H9 (cell line): ENCODE measurements around the gene ITPR3. TPM values are rescaled to one million over a fixed set of nuclear protein-coding genes. Genes with fewer than 3 reads are reported as not detected.
A peak's percentile ranks its signal among the peaks of the same experiment; 100 is the strongest.

ENCODE experiments used
- DNase-seq: peaks from one replicate; pipeline ENCODE4 v3.0.0-alpha.2; 2017
- H2AFZ ChIP-seq: one replicate; pipeline ENCODE4 v1.6.1; 2013; ENCODE audit warnings: mild to moderate bottlenecking, low read length, control low read depth, moderate library complexity
- H2AK5ac ChIP-seq: 2 replicates; pipeline ENCODE4 v1.6.1; 2013; ENCODE audit warnings: low read length, control low read depth, mixed read lengths; ENCODE audit not compliant: insufficient read length
- H2BK120ac ChIP-seq: one replicate; pipeline ENCODE4 v1.6.1; 2013; ENCODE audit warnings: low read depth, mild to moderate bottlenecking, low read length, control low read depth, inconsistent platforms; ENCODE audit not compliant: poor library complexity, severe bottlenecking
- H2BK12ac ChIP-seq: 2 replicates; pipeline ENCODE4 v1.6.1; 2013; ENCODE audit warnings: low read length, control low read depth, mixed read lengths, low read depth; ENCODE audit not compliant: insufficient read length
- H2BK15ac ChIP-seq: 2 replicates; pipeline ENCODE4 v1.6.1; 2013; ENCODE audit warnings: low read depth, low read length, control low read depth
- H2BK20ac ChIP-seq: one replicate; pipeline ENCODE4 v1.6.1; 2013; ENCODE audit warnings: low read depth, mild to moderate bottlenecking, low read length, control low read depth, inconsistent platforms; ENCODE audit not compliant: poor library complexity, severe bottlenecking
- H2BK5ac ChIP-seq: 2 replicates; pipeline ENCODE4 v1.6.1; 2013; ENCODE audit warnings: low read length, control low read depth, mixed read lengths; ENCODE audit not compliant: insufficient read length
- H3K14ac ChIP-seq: 2 replicates; pipeline ENCODE4 v1.6.1; 2013; ENCODE audit warnings: low read length, control low read depth; ENCODE audit not compliant: insufficient read depth
- H3K18ac ChIP-seq: 2 replicates; pipeline ENCODE4 v1.6.1; 2013; ENCODE audit warnings: low read depth, mild to moderate bottlenecking, mixed read lengths, low read length, control low read depth; ENCODE audit not compliant: insufficient read length
- H3K23ac ChIP-seq: 2 replicates; pipeline ENCODE4 v1.6.1; 2013; ENCODE audit warnings: low read length, control low read depth, mixed read lengths, low read depth; ENCODE audit not compliant: insufficient read length
- H3K23me2 ChIP-seq: 2 replicates; pipeline ENCODE4 v1.6.1; 2013; ENCODE audit warnings: low read depth, mild to moderate bottlenecking, mixed read lengths, low read length, control low read depth; ENCODE audit not compliant: insufficient read length, poor library complexity, severe bottlenecking
- H3K27ac ChIP-seq: 2 replicates; pipeline ENCODE4 v1.5.1; 2013; ENCODE audit warnings: low read length, control low read depth, mixed read lengths, low read depth; ENCODE audit not compliant: insufficient read length
- H3K27me3 ChIP-seq: 2 replicates; pipeline ENCODE4 v1.6.1; 2013; ENCODE audit warnings: low read length, control low read depth, inconsistent platforms; ENCODE audit not compliant: insufficient read depth
- H3K4ac ChIP-seq: 2 replicates; pipeline ENCODE4 v1.6.1; 2013; ENCODE audit warnings: low read depth, mild to moderate bottlenecking, control low read depth, inconsistent platforms, low read length, moderate library complexity
- H3K4me1 ChIP-seq: 2 replicates; pipeline ENCODE4 v1.6.1; 2013; ENCODE audit warnings: low read length, control low read depth, inconsistent platforms; ENCODE audit not compliant: insufficient read depth
- H3K4me2 ChIP-seq: 2 replicates; pipeline ENCODE4 v1.6.1; 2013; ENCODE audit warnings: low read length, control low read depth, mixed read lengths; ENCODE audit not compliant: insufficient read length, insufficient read depth
- H3K56ac ChIP-seq: 2 replicates; pipeline ENCODE4 v1.6.1; 2013; ENCODE audit warnings: low read depth, mild to moderate bottlenecking, mixed read lengths, low read length, control low read depth; ENCODE audit not compliant: insufficient read length
- H3K79me1 ChIP-seq: 2 replicates; pipeline ENCODE4 v1.6.1; 2013; ENCODE audit warnings: low read depth, mild to moderate bottlenecking, moderate library complexity, low read length, control low read depth, inconsistent platforms; ENCODE audit not compliant: insufficient read depth, poor library complexity, severe bottlenecking
- H3K79me2 ChIP-seq: 2 replicates; pipeline ENCODE4 v1.6.1; 2013; ENCODE audit warnings: low read length, control low read depth, inconsistent platforms; ENCODE audit not compliant: insufficient read depth
- H3K9ac ChIP-seq: 2 replicates; pipeline ENCODE4 v1.6.1; 2013; ENCODE audit warnings: low read length, control low read depth, mixed read lengths; ENCODE audit not compliant: insufficient read length; ENCODE audit errors: extremely low read depth
- H3K9me3 ChIP-seq: one replicate; pipeline ENCODE4 v1.6.1; 2013; ENCODE audit warnings: low read depth, low read length, inconsistent platforms; ENCODE audit not compliant: control insufficient read depth
- H3T11ph ChIP-seq: one replicate; pipeline ENCODE4 v1.6.1; 2013; ENCODE audit warnings: mild to moderate bottlenecking, low read length, control low read depth, inconsistent platforms
- H4K20me1 ChIP-seq: one replicate; pipeline ENCODE4 v1.6.1; 2013; ENCODE audit not compliant: control insufficient read depth, insufficient read length, insufficient read depth
- H4K5ac ChIP-seq: 2 replicates; pipeline ENCODE4 v1.6.1; 2013; ENCODE audit warnings: low read depth, mild to moderate bottlenecking, mixed read lengths, low read length, control low read depth; ENCODE audit not compliant: insufficient read length
- H4K8ac ChIP-seq: replicated peaks from 2 replicates; pipeline ENCODE4 v1.6.1; 2013; ENCODE audit warnings: low read length, control low read depth, mixed read lengths, low read depth; ENCODE audit not compliant: insufficient read length
- H4K91ac ChIP-seq: 2 replicates; pipeline ENCODE4 v1.6.1; 2013; ENCODE audit warnings: low read depth, mild to moderate bottlenecking, moderate library complexity, mixed read lengths, low read length, control low read depth; ENCODE audit not compliant: insufficient read length
- H3K27ac Mint-ChIP-seq, 3 experiments: 2 replicates in 2 of 3; 3 replicates in 1 of 3; pipeline ENCODE4 v1.8.0; 2020 to 2021; ENCODE audit warnings: mixed read lengths in 3 of 3, mild to moderate bottlenecking in 1 of 3, moderate library complexity in 1 of 3
- H3K27me3 Mint-ChIP-seq: 2 replicates; pipeline ENCODE4 v1.8.0; 2021; ENCODE audit warnings: low read depth, mild to moderate bottlenecking, moderate library complexity, mixed read lengths
- H3K36me3 Mint-ChIP-seq, 3 experiments: 2 replicates in 2 of 3; 3 replicates in 1 of 3; pipeline ENCODE4 v1.8.0; 2020 to 2021; ENCODE audit warnings: low read depth in 3 of 3, mixed read lengths in 3 of 3; ENCODE audit not compliant: insufficient read depth in 1 of 3
- H3K4me1 Mint-ChIP-seq, 2 experiments: 2 replicates each; pipeline ENCODE4 v1.8.0; 2020; ENCODE audit warnings: mixed read lengths in 2 of 2
- H3K4me3 Mint-ChIP-seq, 2 experiments: 2 replicates in 1 of 2; 3 replicates in 1 of 2; pipeline ENCODE4 v1.8.0; 2020 to 2021; ENCODE audit warnings: mild to moderate bottlenecking in 2 of 2, mixed read lengths in 2 of 2, moderate library complexity in 1 of 2
- H3K9me3 Mint-ChIP-seq, 2 experiments: 2 replicates in 1 of 2; 3 replicates in 1 of 2; pipeline ENCODE4 v1.8.0; 2020; ENCODE audit warnings: mild to moderate bottlenecking in 2 of 2, mixed read lengths in 2 of 2, moderate library complexity in 1 of 2
- CTCF ChIP-seq: fragments of 200-600 bp; sonication (generic); conservative IDR thresholded peaks from 3 replicates; pipeline ENCODE4 v1.8.0; 2021; ENCODE audit warnings: antibody characterized with exemption, mild to moderate bottlenecking
- WGBS: extraction: QIAGEN DNeasy Blood & Tissue Kit; methylation state at CpG from one replicate; pipeline ENCODE4 v1.1.7; 2013; ENCODE audit warnings: missing lambda C conversion rate, low lambda C conversion rate, mixed read lengths; ENCODE audit not compliant: insufficient read length; ENCODE audit errors: extremely low coverage; 5-methylcytosine and 5-hydroxymethylcytosine counted together
- total RNA-seq: library from RNA; stranded (reverse); gene quantifications from 2 replicates; pipeline ENCODE4 v1.2.1, GENCODE V29; 2021

The ITPR3 gene
- total RNA-seq, 1 experiment from 2014 or later, result 40.3 TPM

- H3K79me2 ChIP-seq, result peaks cover 3% of the 10 kb centered on the region; the same call in 1 of the 2 replicates
Measured at GRCh38 chr6:33620158-33620855, 815 bp upstream of the ITPR3 start.

More at GRCh38 chr6:33620158-33620855, 815 bp upstream of the ITPR3 start:
- Histone ChIP-seq H2AK5ac (no peak overlapping the region), H2BK15ac (no peak overlapping the region), H3K4me2 (peak overlapping the region; percentile 81), H2AFZ (no peak overlapping the region), H2BK20ac (no peak overlapping the region), H4K20me1 (no peaks in the 10 kb centered on the region), H2BK5ac (no peak overlapping the region), H3K79me1 (peaks cover 5% of the 10 kb centered on the region), H3K27ac (no peak overlapping the region), H3K4me1 (peaks cover 10% of the 10 kb centered on the region; the same call in 1 of the 2 replicates), H3K27me3 (no peaks in the 10 kb centered on the region), H4K91ac (no peak overlapping the region), H3K4ac (no peak overlapping the region), H3K9me3 (no peaks in the 10 kb centered on the region), H2BK12ac (no peak overlapping the region), H3K14ac (no peak overlapping the region), H3K23me2 (peaks cover 29% of the 10 kb centered on the region), H3K9ac (peak overlapping the region; percentile 21), H3K23ac (no peak overlapping the region), H3K56ac (no peak overlapping the region), H4K5ac (no peak overlapping the region), H3K18ac (no peak overlapping the region), H3T11ph (no peak overlapping the region), H2BK120ac (no peak overlapping the region), H4K8ac (no peak overlapping the region)
- no peaks in the 10 kb centered on the region for H3K9me3 Mint-ChIP-seq
- H3K4me3 Mint-ChIP-seq, result peak overlapping the region; percentile 82 to 94
- WGBS, result no CpG with 5 or more reads among the region's 29 CpGs
- H3K36me3 Mint-ChIP-seq, result peaks cover 0 to 13% (median 7%) of the 10 kb centered on the region in 3 experiments; a peak in 3 of 7 replicates
- TF ChIP-seq CTCF, result no peak
- peaks cover 24% of the 10 kb centered on the region for H3K27me3 Mint-ChIP-seq
- H3K4me1 Mint-ChIP-seq, result peaks cover 37 to 45% of the 10 kb centered on the region in 2 experiments
- peak; percentile 55 for DNase-seq
- H3K27ac Mint-ChIP-seq, result no peak overlapping the region
